Activated CD4-positive, alpha-beta T cell treated with anti-CD3 and anti-CD28 coated beads for 48 hours (primary cell): ENCODE measurements around the gene GABRE.

ENCODE experiments used
- DNase-seq: peaks from one replicate; pipeline ENCODE4 v3.0.0-alpha.2; 2020

The GABRE gene, protein sequence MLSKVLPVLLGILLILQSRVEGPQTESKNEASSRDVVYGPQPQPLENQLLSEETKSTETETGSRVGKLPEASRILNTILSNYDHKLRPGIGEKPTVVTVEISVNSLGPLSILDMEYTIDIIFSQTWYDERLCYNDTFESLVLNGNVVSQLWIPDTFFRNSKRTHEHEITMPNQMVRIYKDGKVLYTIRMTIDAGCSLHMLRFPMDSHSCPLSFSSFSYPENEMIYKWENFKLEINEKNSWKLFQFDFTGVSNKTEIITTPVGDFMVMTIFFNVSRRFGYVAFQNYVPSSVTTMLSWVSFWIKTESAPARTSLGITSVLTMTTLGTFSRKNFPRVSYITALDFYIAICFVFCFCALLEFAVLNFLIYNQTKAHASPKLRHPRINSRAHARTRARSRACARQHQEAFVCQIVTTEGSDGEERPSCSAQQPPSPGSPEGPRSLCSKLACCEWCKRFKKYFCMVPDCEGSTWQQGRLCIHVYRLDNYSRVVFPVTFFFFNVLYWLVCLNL

DNA sequence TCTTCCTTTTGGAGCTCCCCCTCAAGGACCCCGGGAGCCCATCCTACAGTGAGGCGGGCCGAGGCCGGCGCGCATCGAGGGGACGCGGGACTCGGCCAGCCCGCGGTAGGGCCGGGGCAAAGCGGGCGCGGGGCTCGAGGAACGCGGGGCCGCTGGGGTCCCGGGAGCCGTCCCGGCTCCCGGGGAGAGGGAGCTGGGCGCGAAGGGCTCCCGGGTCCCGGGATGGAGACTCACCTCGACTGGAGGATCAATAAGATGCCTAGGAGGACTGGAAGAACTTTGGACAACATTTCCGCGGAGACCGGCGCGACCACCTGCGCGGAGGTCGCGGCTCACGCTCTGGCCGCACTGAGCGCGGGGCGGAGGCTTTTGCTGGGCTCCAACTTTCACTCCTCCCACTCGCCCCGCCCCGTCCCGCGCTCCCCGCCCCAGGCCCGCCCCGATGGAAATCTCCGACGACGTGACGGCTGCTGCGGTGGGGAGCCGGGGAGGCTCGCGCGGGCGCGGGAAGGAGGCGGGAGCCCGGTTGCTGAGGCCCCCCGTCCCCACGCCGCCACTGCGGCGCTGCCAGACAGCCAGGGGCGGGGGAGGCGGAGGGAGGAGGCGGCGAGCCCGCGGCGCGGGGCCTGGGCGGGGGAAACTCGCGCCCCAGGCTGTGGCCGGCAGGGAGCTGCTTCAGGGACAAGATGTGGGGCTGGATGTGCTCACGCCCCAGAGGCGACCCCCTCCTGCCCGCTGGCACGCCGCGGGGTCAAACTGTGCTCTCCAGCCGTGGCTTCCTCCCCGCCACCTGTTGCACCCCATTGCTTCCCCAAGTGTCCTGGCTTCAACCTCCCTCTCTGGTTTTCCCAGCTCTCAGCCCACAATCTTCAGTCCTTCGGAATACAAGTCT, at the start of gene GABRE:
TSS of gene GABRE (minus strand) at position 341 of the 892 bp plus-strand sequence. CDS start at position 290, 51 bp downstream.
- peak; percentile 7 for DNase-seq

DNA sequence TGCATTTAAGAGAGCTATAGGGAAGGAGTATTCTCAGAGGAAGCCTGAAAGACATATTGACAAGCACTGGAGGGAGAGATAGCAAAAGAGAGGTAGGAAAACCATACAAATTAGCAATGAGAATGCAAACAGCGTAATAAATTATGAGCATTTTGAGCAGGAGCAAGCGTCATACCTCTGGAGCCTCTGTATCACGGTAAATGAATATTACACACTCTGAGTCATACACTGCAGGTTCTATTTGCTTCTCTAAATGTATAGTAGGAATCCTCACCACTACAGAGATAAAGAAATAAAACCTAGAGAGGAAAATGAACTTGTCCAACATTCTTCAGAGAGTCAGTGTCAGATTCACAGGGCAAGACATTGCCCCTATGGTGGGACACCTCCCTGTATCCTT, 46.4 kb upstream of the GABRE start:
- no peak for DNase-seq

DNA sequence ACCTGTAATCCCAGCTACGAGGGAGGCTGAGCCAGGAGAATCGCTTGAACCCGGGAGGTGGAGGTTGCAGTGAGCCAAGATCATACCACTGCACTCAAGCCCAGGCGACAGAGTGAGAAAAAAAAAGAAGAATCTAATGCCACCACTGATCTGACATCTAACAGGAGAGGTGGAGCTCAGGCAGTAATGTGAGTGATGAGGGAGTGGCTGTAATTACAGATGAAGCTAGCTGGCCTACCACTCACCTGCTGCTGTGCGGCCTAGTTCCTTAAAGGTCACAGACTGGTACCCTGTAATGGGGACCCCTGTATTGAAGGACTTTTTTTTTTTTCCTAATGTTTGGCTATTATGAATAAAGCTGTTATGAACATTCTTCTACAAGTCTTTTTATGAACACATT, 25.3 kb upstream of the GABRE start:
- DNase-seq: no peak

DNA sequence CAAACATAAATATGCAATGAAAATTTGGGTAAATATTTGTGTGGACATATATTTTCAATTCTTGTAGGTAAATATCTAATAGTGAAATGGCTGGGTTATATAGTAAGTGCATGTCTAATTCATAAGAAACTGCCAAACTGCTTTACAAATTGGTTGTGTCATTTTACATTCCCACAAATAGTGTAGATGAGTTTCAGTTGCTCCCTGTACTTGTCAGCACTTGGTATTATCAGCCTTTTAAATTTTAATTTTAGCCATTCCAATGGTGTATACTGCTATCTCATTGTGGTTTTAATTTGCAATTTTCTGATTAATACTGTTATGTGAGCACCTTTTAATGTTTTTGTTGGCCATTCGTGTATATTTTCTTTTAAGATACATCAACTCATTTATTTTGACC, 23.1 kb upstream of the GABRE start:
- no peak for DNase-seq

DNA sequence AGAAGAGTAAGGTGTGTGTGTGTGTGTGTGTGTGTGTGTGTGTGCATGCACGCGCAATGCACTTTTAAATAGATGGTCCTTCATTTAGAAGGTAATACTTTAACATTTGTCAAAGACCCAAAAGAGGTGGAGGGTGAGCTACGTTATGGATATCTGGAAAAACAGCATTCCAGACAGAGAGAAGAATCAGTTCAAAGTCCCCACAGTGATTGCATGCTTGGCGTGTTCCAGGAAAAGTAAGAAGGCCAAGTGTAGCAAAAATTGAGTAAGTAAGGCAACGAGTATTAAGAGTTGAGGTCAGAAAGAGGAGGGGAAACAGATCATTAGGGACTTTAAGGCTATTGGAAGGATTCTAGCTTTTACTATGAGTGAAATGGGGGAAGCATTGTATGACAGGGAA, 21.9 kb upstream of the GABRE start:
- DNase-seq: no peak

DNA sequence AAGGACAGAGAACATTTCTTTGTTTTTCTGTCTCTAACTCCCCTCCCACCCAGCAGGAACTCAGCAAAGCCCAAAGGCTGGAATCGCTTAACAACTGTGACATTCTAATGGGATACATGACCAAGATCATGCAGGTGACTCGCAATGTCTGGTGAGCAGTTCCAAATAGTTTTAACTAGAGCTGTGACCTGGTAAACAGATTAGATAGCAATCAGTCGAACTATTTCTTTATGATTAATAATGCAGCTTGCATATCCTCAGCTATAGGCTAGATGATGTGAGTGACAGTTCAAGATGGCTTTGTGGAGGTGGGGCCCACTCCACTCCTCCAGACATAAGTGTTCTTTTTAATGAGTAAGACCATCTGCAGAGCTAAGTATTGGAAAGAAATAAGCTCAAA, 20.0 kb upstream of the GABRE start:
- DNase-seq: no peak

DNA sequence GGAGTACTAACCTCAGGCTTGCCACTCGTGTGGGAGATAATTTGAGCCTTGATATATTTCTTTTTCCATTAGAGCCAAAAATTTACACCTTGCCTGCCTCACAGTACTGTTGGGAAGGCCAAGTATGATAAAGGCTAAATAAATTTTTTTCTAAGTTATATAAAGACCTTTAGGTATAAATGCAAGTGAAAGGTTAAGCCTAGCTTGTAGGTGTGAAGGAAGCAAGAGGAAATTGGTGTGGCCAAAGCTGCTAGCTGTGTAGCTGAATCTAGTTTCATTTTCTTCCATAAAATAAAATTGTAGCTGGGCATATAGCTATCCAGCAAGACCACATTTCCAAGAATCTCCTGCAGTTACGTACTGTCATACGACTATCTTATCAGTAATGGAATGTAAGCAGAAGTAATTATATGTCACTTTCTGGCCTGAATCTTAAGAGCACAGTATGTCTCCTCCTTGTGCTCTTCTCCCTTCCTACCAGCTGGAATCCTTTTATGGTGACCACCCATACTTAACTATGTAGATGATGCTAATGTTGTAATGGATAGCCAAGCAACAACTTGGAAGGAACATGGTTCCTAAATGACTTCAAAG, 14.3 kb upstream of the GABRE start:
- no peak for DNase-seq

DNA sequence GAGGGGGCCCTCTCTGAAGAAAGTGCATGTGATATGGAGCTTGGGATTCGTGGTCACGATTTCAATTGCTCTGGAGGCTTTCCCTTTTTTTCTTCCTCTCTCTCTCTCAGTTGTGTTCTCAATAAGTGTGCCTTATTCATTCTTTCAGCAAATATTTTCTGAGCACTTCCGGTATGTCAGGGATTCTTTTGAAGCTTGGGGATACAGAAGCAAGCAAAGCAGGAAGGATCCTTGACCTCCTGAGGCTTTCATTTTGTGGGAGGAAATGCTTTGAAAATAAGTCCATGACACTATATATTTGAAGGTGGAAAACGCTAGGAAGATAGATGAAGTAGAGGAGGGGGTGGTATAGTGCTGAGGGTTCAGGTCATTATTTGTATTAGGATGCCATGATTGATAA, 12.6 kb upstream of the GABRE start:
- no peak for DNase-seq

DNA sequence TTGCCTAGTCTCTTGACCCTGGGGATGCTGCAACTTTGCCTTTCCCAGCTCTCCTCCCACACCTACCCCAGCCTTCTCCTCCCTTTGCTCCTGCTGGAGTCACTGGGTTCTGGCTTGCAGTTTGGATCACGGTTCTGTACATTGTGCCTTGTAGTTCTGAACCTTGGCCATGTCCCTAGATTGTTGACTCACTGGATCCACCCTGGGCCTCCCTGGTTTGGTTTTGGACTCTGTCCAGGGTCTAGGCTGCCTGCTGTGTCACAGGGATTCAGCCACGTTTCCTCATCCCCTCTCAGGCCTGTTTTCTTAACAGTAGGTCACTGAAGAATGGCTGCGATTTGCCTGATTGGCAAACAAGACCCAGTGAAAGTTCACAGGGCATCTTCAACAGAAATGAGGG, 11.5 kb upstream of the GABRE start:
- no peak for DNase-seq

DNA sequence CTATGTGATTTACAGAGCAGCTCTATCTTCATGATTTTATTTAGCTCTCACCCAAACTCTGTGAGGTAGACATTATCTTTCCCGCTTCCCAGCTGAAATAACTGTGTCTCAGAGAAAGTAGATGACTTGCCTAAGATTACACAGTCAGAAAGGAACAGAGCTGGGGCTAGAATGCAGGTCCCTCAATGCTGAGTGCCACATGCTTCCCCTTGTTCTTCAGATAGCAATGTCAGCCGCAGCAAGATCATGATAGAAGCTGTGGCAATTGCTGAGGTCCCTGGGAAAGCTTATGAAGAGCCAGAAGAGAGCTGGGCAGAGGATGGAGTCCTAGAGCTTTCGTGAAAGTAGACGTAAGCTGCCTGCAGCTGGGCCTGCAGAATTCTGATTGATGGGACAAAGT, 11.1 kb upstream of the GABRE start:
- DNase-seq: no peak

DNA sequence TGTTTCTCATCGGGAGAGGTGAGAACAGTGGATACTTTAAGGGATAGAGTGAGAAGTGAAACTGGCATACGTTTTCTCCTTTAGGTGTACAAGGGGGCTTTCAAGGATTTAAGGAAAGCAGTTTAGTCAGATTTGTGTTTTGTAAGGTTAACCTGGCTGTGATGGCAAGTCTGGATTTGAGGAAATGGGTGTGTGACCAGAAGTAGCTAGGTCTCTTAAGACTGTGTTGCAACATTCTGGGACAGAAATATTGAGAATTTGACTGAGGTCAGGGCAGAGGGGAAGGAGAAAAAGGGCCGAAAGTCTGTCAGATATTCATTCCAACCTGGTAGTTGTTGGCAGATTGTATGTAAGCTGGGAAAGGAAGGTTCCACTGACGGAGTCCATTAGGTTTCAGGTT, 10.4 kb upstream of the GABRE start:
- no peak for DNase-seq

DNA sequence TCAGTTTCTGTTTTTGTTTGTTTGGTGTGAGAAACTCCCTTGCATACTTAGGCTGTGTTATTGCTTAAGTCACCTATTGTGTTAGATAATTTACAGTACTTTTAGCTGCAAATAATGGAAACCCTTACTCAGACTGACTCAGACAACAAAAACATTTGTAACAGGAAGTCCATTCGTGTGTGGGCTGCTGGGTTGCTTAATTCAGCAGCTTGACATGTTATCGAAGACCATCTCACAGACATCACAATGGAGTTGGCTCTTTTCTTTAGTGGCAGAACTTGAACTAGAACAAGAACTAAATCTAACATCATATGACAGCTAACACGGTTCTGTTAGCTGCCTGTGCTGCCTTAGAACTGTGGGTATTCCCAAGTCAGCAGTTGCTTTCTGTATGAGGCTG, 9.9 kb upstream of the GABRE start:
- no peak for DNase-seq

DNA sequence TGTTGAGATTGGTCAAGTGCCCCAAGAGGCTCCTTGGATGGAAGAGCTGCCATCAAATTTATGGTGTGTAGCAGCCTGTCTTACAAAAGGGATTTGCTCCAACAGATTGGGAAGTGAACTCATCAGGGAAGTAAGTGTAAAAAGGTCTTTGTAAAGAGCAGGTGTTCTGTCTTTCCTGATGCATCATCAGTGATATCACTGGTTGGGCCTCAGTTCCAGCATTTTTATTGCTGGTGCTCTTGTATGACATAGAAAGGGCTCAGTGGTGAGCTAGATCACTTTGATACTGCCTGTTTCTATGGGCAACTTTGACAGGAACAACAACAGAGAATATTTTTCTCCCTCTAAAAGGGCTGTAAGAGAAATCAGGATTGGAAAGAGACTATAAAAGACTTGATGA, 8.7 kb upstream of the GABRE start:
- DNase-seq: no peak

DNA sequence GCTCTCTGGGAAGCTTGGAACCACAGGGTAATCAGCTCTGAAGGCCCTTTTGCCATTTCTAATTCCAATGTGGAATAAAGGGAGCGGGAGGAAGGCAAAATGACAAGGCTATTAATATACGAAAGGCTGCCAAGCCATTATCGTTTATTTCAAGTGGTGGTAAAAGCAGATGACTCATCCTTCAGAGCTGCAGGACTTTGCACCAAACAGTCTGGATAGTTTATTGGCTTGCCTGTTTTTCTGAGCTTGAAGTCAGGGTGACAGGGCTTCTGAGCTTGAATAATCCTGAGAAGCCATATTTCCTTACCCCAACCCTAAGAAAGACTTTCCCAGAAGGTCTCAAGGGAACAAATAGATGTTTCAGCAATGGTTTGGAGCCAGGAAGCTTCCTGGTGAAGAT, 7.7 kb upstream of the GABRE start:
- no peak for DNase-seq

DNA sequence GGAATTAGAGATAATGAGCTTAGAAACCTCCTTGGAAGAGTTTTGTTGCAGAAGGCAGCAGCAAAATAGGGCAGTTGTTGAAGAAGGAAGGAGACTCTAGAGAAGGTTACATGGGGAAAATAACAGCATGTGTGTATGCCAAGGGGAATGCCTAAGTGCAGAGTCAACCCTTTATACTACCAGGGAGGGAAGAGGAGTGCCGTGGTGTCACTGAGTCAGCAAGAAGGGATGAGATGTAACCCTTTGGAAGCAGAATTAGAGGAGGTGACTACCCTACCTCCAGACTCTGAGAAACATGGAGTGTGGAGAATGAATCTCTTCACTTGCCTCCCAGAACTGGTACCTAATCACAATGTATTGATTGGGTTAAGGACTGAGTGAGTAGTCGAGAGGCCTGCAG, 6.7 kb upstream of the GABRE start:
- no peak for DNase-seq

DNA sequence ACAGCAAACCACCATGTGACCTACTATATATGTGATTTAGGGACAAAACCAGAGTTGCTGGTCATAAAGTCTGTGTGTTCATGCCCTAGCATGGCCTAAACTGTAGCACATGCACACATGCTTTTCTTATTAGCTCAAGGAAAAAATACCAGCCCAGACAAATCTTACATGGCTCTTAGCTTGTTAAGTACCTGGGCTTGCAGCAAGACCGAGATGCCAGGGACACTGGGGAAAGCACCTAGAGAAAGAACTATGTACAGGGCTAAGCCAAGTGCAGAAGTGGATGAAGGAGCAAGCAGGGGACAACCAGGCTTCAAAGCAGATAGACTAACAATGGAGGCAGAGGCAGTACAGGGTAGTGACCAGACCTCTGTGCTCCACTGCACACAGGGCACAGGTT, 3.4 kb upstream of the GABRE start:
- no peak for DNase-seq

DNA sequence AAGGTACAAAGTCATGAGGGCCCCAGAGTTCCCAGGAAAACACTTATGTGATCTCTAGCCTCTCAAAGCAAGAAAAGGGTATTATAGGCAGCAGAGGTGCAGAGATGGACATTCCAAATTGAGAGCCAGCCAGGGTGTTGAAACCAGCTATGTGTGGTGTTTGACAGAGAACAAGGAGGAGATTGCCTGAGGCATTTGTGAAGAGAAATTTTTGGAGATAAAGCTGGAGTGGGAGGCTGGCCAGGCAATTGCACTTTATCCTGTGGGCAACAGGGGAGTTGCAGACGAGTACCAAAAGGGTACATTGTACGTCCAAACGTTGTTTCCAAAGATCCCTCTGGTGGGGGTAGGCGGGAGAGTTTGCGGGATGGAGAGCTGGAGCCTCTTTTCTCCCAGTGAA, 2.5 kb upstream of the GABRE start:
- no peak for DNase-seq

DNA sequence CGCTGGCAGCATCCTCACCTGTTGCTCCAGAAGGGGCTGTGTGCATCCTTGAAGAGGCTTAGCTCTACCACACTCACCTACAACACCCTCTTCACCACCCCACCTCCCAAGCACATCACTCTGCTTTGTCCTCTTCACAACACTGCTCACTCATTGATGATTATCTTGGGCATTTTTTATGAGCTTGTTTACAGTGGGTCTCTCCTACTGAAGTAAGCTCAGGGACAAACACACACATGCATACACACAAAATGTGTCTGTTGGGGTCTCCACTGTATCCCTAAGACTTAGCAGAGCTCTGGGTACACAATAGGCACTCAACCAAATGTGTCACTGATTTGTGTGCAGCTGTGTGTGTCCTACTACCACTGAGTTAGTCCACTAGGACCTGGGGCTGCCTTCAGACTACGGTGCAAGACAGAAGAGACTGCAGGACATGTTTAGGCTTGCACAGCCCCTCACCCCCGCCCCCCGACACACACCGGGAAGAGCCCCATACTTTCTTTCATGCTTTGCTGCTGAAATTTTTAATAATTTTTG, 1.3 kb upstream of the GABRE start:
- no peak for DNase-seq

DNA sequence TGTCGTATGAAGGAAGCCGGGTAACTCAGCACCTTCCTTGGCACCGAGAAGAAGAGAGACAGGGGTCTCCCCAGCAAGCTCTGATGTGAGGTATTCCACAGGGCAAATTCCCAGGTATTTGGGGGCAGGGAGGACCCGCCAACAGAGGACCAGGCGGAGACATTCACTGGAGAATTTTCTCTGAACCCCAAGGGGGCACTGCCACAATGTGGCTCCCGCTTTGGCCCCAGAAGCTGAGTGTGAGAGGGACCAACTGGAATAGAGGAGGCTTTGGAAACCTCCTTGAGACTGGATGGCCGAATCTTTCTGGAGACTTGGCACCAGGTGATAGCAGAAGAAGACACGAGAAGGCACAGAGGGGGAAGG, 735 bp upstream of the GABRE start:
- DNase-seq: no peak

DNA sequence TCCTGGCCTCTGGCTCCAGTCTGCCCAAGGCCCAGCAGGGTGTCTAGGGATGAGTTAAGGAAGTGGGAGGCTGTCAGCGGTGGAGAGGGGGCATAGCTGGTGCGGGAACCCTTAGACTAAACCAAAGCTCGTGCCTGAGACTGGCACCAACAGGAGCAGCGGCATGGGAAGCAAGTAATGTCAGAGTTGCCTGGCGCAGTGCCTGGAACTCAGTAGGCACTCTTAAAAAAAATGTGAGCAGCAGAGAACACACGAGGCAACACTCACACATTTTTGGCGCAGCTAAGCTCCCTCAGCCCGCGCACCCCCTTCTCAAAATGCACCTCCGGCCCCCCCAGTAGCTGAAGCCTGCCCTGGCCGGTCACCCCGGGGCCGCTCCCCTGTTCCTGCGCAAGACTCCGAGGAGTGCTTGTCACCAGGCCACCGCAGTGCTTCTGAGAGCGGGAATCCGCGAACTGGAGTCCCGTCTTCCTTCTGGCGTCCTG, 583 bp downstream of the GABRE start:
- no peak for DNase-seq

DNA sequence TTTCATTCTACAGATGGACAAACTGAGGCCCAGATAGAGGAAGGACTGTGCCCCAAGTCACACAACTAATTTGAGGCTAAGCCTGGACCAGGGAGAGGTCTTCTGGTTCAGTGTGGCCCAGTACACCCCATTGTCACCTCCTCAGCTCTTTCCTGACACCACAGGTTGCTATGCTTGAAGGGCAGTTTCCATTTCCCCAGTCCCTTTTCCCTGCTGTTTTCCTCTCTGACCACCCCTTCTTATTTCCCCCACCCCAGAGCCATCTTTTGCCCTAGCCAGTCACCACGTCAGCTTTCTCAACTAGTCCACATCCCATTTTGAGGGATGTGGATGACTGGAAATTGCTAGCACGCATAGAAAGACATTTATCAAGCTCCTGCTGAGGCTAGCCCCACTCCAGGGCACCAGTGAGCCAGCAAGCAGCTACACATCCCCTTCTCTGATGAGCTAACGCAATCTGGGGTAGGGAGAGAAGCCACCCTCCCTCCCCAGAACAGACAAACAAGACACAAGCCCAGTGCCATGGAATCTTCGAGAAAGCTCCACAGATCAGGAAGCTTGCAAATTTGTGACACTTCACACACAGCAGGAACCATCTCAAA, 1.3 kb downstream of the GABRE start:
- DNase-seq: no peak

DNA sequence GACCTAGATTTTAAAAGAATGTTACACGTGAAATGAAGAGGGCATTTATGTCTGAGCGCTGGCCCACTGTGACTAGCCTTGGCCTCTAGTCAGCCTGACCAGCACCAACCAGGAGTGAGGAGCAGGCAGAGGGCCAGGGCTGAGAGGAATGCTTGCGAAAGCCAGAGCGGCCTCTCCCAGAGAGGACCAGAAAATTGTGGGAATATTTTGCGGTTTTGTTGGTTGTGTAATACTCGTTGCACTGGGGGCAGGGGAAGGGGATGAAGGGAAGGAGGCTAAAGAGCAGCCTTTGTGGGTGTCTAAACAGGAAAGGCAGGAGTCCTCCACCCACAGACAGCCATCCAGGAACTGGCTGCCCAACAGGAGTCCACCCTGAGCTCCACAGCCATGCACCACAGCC, 3.8 kb downstream of the GABRE start:
- no peak for DNase-seq

DNA sequence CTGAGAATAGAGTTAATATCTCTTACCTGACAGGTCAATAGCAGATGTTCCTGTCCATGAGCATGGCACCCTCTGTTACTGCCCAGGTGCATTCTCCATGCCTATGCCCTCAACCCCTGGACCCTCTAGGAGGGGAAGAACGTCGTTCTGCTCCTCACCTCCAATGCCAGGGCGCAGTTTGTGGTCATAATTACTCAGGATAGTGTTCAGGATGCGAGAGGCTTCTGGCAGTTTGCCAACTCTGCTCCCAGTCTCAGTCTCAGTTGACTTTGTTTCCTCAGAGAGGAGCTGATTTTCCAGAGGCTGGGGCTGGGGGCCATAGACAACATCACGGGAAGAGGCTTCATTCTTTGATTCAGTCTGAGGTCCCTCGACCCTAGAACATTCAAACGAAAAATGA, 4.4 kb downstream of the GABRE start:
- no peak for DNase-seq
